GM23338 (cell line): ENCODE data around the gene SCFD2. TPM values are rescaled to one million over a fixed set of nuclear protein-coding genes. Genes with fewer than 3 reads are reported as not detected.

Experiments
- ATAC-seq: fragments of 200-7000 bp; cut with Tn5 transposase; 3 replicates; pipeline ENCODE4 v1.9.1; 2020
- DNase-seq: peaks from one replicate; pipeline ENCODE4 v3.0.0-alpha.2; 2015; ENCODE audit warnings: low spot score
- H2AFZ ChIP-seq: fragments of 200-600 bp; sonication (generic); 2 replicates; pipeline ENCODE4 v1.8.0; 2016; ENCODE audit warnings: antibody characterized with exemption, mild to moderate bottlenecking, moderate library complexity
- H3F3A ChIP-seq: fragments of 200-600 bp; sonication (generic); replicated peaks from 2 replicates; pipeline ENCODE4 v1.8.0; 2017; ENCODE audit warnings: antibody characterized with exemption, mixed run types, low read depth
- H3K27ac ChIP-seq: fragments of 200-600 bp; sonication (generic); 2 replicates; pipeline ENCODE4 v1.6.1; 2016; ENCODE audit warnings: low read depth
- H3K27me3 ChIP-seq: fragments of 200-600 bp; sonication (generic); 2 replicates; pipeline ENCODE4 v1.8.0; 2016; ENCODE audit warnings: mild to moderate bottlenecking, mixed run types, moderate library complexity; ENCODE audit not compliant: insufficient read depth
- H3K36me3 ChIP-seq: fragments of 200-600 bp; sonication (generic); 2 replicates; pipeline ENCODE4 v1.8.0; 2016; ENCODE audit warnings: mild to moderate bottlenecking; ENCODE audit not compliant: insufficient read depth
- H3K4me1 ChIP-seq: fragments of 200-600 bp; sonication (generic); 2 replicates; pipeline ENCODE4 v1.8.0; 2016; ENCODE audit warnings: mild to moderate bottlenecking, moderate library complexity; ENCODE audit not compliant: insufficient read depth
- H3K4me2 ChIP-seq: fragments of 200-600 bp; sonication (generic); 2 replicates; pipeline ENCODE4 v1.7.1; 2017; ENCODE audit warnings: mixed run types
- H3K4me3 ChIP-seq: fragments of 200-600 bp; sonication (generic); 2 replicates; pipeline ENCODE4 v1.6.1; 2016; ENCODE audit warnings: mixed run types
- H3K79me2 ChIP-seq: fragments of 200-600 bp; sonication (generic); replicated peaks from 2 replicates; pipeline ENCODE4 v1.8.0; 2017; ENCODE audit warnings: mild to moderate bottlenecking; ENCODE audit not compliant: insufficient read depth
- H3K9me2 ChIP-seq: fragments of 200-600 bp; sonication (generic); 2 replicates; pipeline ENCODE4 v1.8.0; 2017; ENCODE audit not compliant: insufficient read depth
- H4K20me1 ChIP-seq: fragments of 200-600 bp; sonication (generic); replicated peaks from 2 replicates; pipeline ENCODE4 v1.8.0; 2017; ENCODE audit warnings: mild to moderate bottlenecking; ENCODE audit not compliant: insufficient read depth
- H3K27ac Mint-ChIP-seq: 2 replicates; pipeline ENCODE4 v1.8.0; 2020; ENCODE audit warnings: inconsistent platforms, mild to moderate bottlenecking, moderate library complexity, mixed read lengths
- H3K27me3 Mint-ChIP-seq: 3 replicates; pipeline ENCODE4 v1.8.0; 2022; ENCODE audit warnings: low read depth, mild to moderate bottlenecking, moderate library complexity, mixed read lengths, inconsistent platforms; ENCODE audit not compliant: insufficient read depth, poor library complexity
- H3K36me3 Mint-ChIP-seq: 3 replicates; pipeline ENCODE4 v1.8.0; 2021; ENCODE audit warnings: low read depth, mild to moderate bottlenecking, inconsistent platforms, moderate library complexity, mixed read lengths
- H3K4me1 Mint-ChIP-seq: 3 replicates; pipeline ENCODE4 v1.8.0; 2020; ENCODE audit warnings: mild to moderate bottlenecking, inconsistent platforms, mixed read lengths
- H3K4me3 Mint-ChIP-seq: 3 replicates; pipeline ENCODE4 v1.8.0; 2021; ENCODE audit warnings: moderate library complexity, mild to moderate bottlenecking, inconsistent platforms, mixed read lengths
- H3K9me3 Mint-ChIP-seq: 3 replicates; pipeline ENCODE4 v1.8.0; 2020; ENCODE audit warnings: moderate library complexity, mild to moderate bottlenecking, inconsistent platforms, mixed read lengths
- CREB1 ChIP-seq: fragments of 250-450 bp; sonication (Bioruptor Pico); IDR thresholded peaks from 2 replicates; pipeline ENCODE4 v1.5.0; 2020; ENCODE audit warnings: low read depth, mild to moderate bottlenecking, moderate library complexity
- ETS1 ChIP-seq: IDR thresholded peaks from 2 replicates; pipeline ENCODE4 v1.6.1; 2016; ENCODE audit warnings: antibody characterized with exemption
- EZH2 ChIP-seq: fragments of 200-600 bp; sonication (generic); IDR thresholded peaks from one replicate; pipeline ENCODE4 v1.8.0; 2017; ENCODE audit warnings: antibody characterized with exemption, mild to moderate bottlenecking, low read depth; ENCODE audit not compliant: unreplicated experiment
- EZH2phosphoT487 ChIP-seq: fragments of 200-600 bp; sonication (generic); IDR thresholded peaks from one replicate; pipeline ENCODE4 v1.8.1; 2018; ENCODE audit warnings: antibody characterized with exemption; ENCODE audit not compliant: unreplicated experiment
- JUNB ChIP-seq: IDR thresholded peaks from one replicate; pipeline ENCODE4 v1.6.1; 2016; ENCODE audit warnings: antibody characterized with exemption; ENCODE audit not compliant: unreplicated experiment
- NANOG ChIP-seq: IDR thresholded peaks from 2 replicates; pipeline ENCODE4 v1.6.1; 2016; ENCODE audit warnings: antibody characterized with exemption, borderline replicate concordance
- POLR2AphosphoS5 ChIP-seq: IDR thresholded peaks from 2 replicates; pipeline ENCODE4 v1.6.1; 2016; ENCODE audit warnings: antibody characterized with exemption, low read depth
- STAT1 ChIP-seq: IDR thresholded peaks from one replicate; pipeline ENCODE4 v1.6.1; 2016; ENCODE audit warnings: antibody characterized with exemption; ENCODE audit not compliant: unreplicated experiment
- ZNF114 ChIP-seq: fragments of 250-450 bp; sonication (Bioruptor Pico); IDR thresholded peaks from 2 replicates; pipeline ENCODE4 v1.5.0; 2020; ENCODE audit warnings: mild to moderate bottlenecking, moderate library complexity
- ZNF331 ChIP-seq: fragments of 250-450 bp; sonication (Bioruptor Pico); IDR thresholded peaks from 2 replicates; pipeline ENCODE4 v1.5.0; 2020; ENCODE audit warnings: low read depth, mild to moderate bottlenecking, moderate library complexity
- polyA plus RNA-seq: library from polyadenylated mRNA; unstranded; fragments of >200 nt; fragmentation: Nextera tagmentation; extraction: Ambion mirVana; gene quantifications from 2 replicates; pipeline ENCODE4 v1.2.1, GENCODE V29; 2016
- total RNA-seq: library from RNA; depleted of rRNA; stranded (reverse); fragments of >200 nt; shearing (Covaris generic); gene quantifications from 2 replicates; pipeline ENCODE4 v1.2.3, GENCODE V29; 2014
- TF ChIP-seq, protein P1 (sequence below): IDR thresholded peaks from one replicate; pipeline ENCODE4 v1.6.1; 2018; ENCODE audit warnings: antibody characterized with exemption; ENCODE audit not compliant: unreplicated experiment
- TF ChIP-seq, protein P2 (sequence below): fragments of 250-450 bp; sonication (Bioruptor Pico); IDR thresholded peaks from 2 replicates; pipeline ENCODE4 v1.5.0; 2020; ENCODE audit warnings: mild to moderate bottlenecking, moderate library complexity
- TF ChIP-seq, protein P3 (sequence below), 2 experiments: fragments of 200-600 bp in 1 of 2; sonication (generic) in 1 of 2; conservative IDR thresholded peaks; 2 replicates each; pipeline versions ENCODE4 v1.5.1 to v1.6.1; 2016 to 2017; ENCODE audit warnings: antibody characterized with exemption in 2 of 2, low read depth in 2 of 2, mild to moderate bottlenecking in 2 of 2, moderate library complexity in 1 of 2

Gene SCFD2
- total and polyA plus RNA-seq, 2 experiments from 2014 or later, result 5.7 to 17.5 TPM

DNA sequence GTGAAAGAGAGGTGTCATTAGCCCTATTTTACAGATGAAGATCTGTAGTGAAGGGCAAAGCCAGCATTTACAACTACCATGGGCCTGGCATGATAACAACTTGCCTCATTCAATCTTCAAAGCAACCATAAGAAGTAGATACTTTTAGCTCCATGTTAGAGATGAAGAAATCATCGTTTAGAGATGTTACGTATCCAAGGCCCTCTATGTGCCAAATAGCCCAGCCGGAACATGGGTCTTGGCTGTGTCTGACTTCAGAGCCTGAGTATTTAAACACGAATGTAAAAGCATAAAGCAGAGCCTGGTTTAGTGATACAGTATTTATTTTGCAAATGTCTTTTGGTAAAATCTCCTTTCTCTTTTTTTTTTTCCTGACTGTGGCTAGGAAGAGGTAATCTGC, 306.6 kb downstream of the SCFD2 start (continued):
- TF ChIP-seq, protein P1, sequence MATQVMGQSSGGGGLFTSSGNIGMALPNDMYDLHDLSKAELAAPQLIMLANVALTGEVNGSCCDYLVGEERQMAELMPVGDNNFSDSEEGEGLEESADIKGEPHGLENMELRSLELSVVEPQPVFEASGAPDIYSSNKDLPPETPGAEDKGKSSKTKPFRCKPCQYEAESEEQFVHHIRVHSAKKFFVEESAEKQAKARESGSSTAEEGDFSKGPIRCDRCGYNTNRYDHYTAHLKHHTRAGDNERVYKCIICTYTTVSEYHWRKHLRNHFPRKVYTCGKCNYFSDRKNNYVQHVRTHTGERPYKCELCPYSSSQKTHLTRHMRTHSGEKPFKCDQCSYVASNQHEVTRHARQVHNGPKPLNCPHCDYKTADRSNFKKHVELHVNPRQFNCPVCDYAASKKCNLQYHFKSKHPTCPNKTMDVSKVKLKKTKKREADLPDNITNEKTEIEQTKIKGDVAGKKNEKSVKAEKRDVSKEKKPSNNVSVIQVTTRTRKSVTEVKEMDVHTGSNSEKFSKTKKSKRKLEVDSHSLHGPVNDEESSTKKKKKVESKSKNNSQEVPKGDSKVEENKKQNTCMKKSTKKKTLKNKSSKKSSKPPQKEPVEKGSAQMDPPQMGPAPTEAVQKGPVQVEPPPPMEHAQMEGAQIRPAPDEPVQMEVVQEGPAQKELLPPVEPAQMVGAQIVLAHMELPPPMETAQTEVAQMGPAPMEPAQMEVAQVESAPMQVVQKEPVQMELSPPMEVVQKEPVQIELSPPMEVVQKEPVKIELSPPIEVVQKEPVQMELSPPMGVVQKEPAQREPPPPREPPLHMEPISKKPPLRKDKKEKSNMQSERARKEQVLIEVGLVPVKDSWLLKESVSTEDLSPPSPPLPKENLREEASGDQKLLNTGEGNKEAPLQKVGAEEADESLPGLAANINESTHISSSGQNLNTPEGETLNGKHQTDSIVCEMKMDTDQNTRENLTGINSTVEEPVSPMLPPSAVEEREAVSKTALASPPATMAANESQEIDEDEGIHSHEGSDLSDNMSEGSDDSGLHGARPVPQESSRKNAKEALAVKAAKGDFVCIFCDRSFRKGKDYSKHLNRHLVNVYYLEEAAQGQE, result no peak
- TF ChIP-seq JUNB, result no peak
- no peak for TF ChIP-seq ZNF114 (CRISPR knock-in tag)

DNA sequence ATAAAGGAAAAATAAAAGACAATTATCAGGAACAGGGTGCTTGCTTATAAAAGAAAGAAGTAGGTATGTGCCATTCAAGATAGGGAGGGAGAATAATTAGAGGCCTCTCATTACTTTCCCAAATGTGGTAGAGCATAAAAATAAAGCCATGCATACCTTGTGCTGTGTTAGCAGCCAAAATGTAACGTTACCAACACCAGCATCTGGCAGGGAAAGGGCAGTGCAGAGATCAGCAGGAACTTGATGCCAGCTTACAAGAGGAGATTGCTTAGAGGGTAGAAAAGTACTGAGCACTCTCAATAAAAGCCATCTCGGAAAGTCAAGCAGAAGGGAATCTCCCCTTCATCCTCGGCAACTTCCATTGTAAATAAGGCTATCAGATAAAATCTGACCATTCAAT, 308.2 kb downstream of the SCFD2 start:
- H3K27me3 ChIP-seq, result no peaks in the 10 kb centered on the region
- peaks cover 4% of the 10 kb centered on the region; the same call in 1 of the 2 replicates for H3K9me2 ChIP-seq
- ATAC-seq, result no peak
- H3K9me3 Mint-ChIP-seq, result no peaks in the 10 kb centered on the region
- H3K4me3 Mint-ChIP-seq, result no peak overlapping the region
- H3K4me3 ChIP-seq, result no peak overlapping the region
- H2AFZ ChIP-seq, result no peak overlapping the region
- no peak overlapping the region for H3K27ac ChIP-seq
- no peaks in the 10 kb centered on the region for H4K20me1 ChIP-seq
- H3F3A ChIP-seq, result no peaks in the 10 kb centered on the region
- peaks cover 11% of the 10 kb centered on the region for H3K4me1 ChIP-seq
- peaks cover 2% of the 10 kb centered on the region for H3K27me3 Mint-ChIP-seq
- no peaks in the 10 kb centered on the region for H3K79me2 ChIP-seq
- H3K36me3 Mint-ChIP-seq, result no peaks in the 10 kb centered on the region
- no peak for DNase-seq
- no peaks in the 10 kb centered on the region for H3K36me3 ChIP-seq
- H3K4me2 ChIP-seq, result no peak overlapping the region
- no peak overlapping the region for H3K27ac Mint-ChIP-seq
- H3K4me1 Mint-ChIP-seq, result peaks cover 9% of the 10 kb centered on the region
- no peak for TF ChIP-seq ZNF331
- no peak for TF ChIP-seq ETS1
- TF ChIP-seq ZNF114 (CRISPR knock-in tag), result no peak
- no peak for TF ChIP-seq STAT1
- TF ChIP-seq, protein P2, sequence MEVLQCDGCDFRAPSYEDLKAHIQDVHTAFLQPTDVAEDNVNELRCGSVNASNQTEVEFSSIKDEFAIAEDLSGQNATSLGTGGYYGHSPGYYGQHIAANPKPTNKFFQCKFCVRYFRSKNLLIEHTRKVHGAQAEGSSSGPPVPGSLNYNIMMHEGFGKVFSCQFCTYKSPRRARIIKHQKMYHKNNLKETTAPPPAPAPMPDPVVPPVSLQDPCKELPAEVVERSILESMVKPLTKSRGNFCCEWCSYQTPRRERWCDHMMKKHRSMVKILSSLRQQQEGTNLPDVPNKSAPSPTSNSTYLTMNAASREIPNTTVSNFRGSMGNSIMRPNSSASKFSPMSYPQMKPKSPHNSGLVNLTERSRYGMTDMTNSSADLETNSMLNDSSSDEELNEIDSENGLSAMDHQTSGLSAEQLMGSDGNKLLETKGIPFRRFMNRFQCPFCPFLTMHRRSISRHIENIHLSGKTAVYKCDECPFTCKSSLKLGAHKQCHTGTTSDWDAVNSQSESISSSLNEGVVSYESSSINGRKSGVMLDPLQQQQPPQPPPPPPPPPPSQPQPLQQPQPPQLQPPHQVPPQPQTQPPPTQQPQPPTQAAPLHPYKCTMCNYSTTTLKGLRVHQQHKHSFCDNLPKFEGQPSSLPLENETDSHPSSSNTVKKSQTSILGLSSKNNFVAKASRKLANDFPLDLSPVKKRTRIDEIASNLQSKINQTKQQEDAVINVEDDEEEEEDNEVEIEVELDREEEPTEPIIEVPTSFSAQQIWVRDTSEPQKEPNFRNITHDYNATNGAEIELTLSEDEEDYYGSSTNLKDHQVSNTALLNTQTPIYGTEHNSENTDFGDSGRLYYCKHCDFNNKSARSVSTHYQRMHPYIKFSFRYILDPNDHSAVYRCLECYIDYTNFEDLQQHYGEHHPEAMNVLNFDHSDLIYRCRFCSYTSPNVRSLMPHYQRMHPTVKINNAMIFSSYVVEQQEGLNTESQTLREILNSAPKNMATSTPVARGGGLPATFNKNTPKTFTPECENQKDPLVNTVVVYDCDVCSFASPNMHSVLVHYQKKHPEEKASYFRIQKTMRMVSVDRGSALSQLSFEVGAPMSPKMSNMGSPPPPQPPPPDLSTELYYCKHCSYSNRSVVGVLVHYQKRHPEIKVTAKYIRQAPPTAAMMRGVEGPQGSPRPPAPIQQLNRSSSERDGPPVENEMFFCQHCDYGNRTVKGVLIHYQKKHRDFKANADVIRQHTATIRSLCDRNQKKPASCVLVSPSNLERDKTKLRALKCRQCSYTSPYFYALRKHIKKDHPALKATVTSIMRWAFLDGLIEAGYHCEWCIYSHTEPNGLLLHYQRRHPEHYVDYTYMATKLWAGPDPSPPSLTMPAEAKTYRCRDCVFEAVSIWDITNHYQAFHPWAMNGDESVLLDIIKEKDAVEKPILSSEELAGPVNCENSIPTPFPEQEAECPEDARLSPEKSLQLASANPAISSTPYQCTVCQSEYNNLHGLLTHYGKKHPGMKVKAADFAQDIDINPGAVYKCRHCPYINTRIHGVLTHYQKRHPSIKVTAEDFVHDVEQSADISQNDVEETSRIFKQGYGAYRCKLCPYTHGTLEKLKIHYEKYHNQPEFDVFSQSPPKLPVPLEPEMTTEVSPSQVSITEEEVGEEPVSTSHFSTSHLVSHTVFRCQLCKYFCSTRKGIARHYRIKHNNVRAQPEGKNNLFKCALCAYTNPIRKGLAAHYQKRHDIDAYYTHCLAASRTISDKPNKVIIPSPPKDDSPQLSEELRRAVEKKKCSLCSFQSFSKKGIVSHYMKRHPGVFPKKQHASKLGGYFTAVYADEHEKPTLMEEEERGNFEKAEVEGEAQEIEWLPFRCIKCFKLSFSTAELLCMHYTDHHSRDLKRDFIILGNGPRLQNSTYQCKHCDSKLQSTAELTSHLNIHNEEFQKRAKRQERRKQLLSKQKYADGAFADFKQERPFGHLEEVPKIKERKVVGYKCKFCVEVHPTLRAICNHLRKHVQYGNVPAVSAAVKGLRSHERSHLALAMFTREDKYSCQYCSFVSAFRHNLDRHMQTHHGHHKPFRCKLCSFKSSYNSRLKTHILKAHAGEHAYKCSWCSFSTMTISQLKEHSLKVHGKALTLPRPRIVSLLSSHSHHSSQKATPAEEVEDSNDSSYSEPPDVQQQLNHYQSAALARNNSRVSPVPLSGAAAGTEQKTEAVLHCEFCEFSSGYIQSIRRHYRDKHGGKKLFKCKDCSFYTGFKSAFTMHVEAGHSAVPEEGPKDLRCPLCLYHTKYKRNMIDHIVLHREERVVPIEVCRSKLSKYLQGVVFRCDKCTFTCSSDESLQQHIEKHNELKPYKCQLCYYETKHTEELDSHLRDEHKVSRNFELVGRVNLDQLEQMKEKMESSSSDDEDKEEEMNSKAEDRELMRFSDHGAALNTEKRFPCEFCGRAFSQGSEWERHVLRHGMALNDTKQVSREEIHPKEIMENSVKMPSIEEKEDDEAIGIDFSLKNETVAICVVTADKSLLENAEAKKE (CRISPR knock-in tag), result no peak
- TF ChIP-seq POLR2AphosphoS5, result no peak
- TF ChIP-seq EZH2phosphoT487, result no peak
- TF ChIP-seq EZH2, result no peak
- no peak for TF ChIP-seq NANOG
- TF ChIP-seq, protein P3, sequence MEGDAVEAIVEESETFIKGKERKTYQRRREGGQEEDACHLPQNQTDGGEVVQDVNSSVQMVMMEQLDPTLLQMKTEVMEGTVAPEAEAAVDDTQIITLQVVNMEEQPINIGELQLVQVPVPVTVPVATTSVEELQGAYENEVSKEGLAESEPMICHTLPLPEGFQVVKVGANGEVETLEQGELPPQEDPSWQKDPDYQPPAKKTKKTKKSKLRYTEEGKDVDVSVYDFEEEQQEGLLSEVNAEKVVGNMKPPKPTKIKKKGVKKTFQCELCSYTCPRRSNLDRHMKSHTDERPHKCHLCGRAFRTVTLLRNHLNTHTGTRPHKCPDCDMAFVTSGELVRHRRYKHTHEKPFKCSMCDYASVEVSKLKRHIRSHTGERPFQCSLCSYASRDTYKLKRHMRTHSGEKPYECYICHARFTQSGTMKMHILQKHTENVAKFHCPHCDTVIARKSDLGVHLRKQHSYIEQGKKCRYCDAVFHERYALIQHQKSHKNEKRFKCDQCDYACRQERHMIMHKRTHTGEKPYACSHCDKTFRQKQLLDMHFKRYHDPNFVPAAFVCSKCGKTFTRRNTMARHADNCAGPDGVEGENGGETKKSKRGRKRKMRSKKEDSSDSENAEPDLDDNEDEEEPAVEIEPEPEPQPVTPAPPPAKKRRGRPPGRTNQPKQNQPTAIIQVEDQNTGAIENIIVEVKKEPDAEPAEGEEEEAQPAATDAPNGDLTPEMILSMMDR (conservative IDR thresholded peaks at IDR 0.05; ENCODE audit: low read depth in 2 of 2), result no peak
- TF ChIP-seq CREB1 (CRISPR knock-in tag), result no peak
